ENCODE measurements around the gene SSR3.

- TF ChIP-seq TARDBP (IDR thresholded peaks at IDR 0.05) (no peak), NFRKB (IDR thresholded peaks at IDR 0.05) (no peak), SP1 (IDR thresholded peaks at IDR 0.05) (no peak), ELF4 (IDR thresholded peaks at IDR 0.05) (no peak), BHLHE40 (IDR thresholded peaks at IDR 0.05; ENCODE audit: borderline replicate concordance) (no peak), LEF1 (IDR thresholded peaks at IDR 0.05; ENCODE audit: borderline replicate concordance) (no peak), SUZ12 (IDR thresholded peaks at IDR 0.05) (no peak)
These were observed 22.2 kb downstream of the SSR3 start for GRCh38 chr3:156532730-156533129.

All from HEK293T (cell line).